A549 (cell line): ENCODE measurements around the gene ROR1. TPM values are rescaled to one million over a fixed set of nuclear protein-coding genes. Genes with fewer than 3 reads are reported as not detected.

ENCODE experiments used
- ATAC-seq, 2 experiments: fragments of 200-7000 bp in 1 of 2; fragments of >200 bp in 1 of 2; cut with Nextera tagmentation in 1 of 2; cut with Tn5 transposase in 1 of 2; 3 replicates each; pipeline versions ENCODE4 v1.8.0 to v1.9.1; 2018 to 2020; ENCODE audit warnings: mild to moderate bottlenecking in 1 of 2, moderate library complexity in 1 of 2
- CTCF ChIA-PET: fragments of 300-600 bp; sonication (Branson Sonifier 250); formaldehyde crosslinking; extraction: SDS; loops from one replicate; lab custom pipeline; 2021; ENCODE audit warnings: antibody characterized with exemption, inconsistent platforms; lab: Yijun Ruan, JAX
- POLR2A ChIA-PET: fragments of 350-600 bp; formaldehyde crosslinking; extraction: SDS; loops from one replicate; lab custom pipeline; 2021; ENCODE audit warnings: antibody characterized with exemption, inconsistent platforms; lab: Yijun Ruan, JAX
- DNase-seq, 2 experiments: peaks; one replicate each; pipeline versions ENCODE4 v3.0.0 to v3.0.0-alpha.2; 2011 to 2016; ENCODE audit warnings: low read depth in 1 of 2, low spot score in 1 of 2
- FAIRE-seq: peaks from 2 replicates; lab custom pipeline; 2011; peaks lifted over from hg19 to GRCh38; lab: Jason Lieb, UNC
- H3K27ac ChIP-seq, 2 experiments: fragments of >200 bp; sonication (Bioruptor Twin); formaldehyde crosslinking; 3 replicates each; pipeline ENCODE4 v1.5.1; 2016 to 2017
- H3K4me1 ChIP-seq: fragments of >200 bp; sonication (Bioruptor Twin); formaldehyde crosslinking; 3 replicates; pipeline ENCODE4 v1.6.1; 2016
- H3K4me2 ChIP-seq: fragments of >200 bp; sonication (Bioruptor Twin); formaldehyde crosslinking; 3 replicates; pipeline ENCODE4 v1.6.1; 2016
- H3K4me3 ChIP-seq: fragments of >200 bp; sonication (Bioruptor Twin); formaldehyde crosslinking; 3 replicates; pipeline ENCODE4 v1.5.1; 2016
- H3K9me3 ChIP-seq: fragments of >200 bp; sonication (Bioruptor Twin); formaldehyde crosslinking; 3 replicates; pipeline ENCODE4 v1.6.1; 2016
- BCL3 ChIP-seq: fragments of >200 bp; sonication (Bioruptor Twin); formaldehyde crosslinking; IDR thresholded peaks from 3 replicates; pipeline ENCODE4 v1.6.1; 2016
- BHLHE40 ChIP-seq: IDR thresholded peaks from 2 replicates; pipeline ENCODE4 v1.6.1; 2012; ENCODE audit warnings: low read depth, low read length, inconsistent platforms
- CBX2 ChIP-seq: fragments of 200-600 bp; sonication (generic); IDR thresholded peaks from 2 replicates; pipeline ENCODE4 v1.6.1; 2016; ENCODE audit warnings: low read depth, mild to moderate bottlenecking, borderline replicate concordance
- CBX8 ChIP-seq: fragments of 200-600 bp; sonication (generic); IDR thresholded peaks from 2 replicates; pipeline ENCODE4 v1.6.1; 2016
- CHD2 ChIP-seq: fragments of 150-350 bp; IDR thresholded peaks from 2 replicates; pipeline ENCODE4 v1.6.1; 2014; ENCODE audit warnings: low read length; ENCODE audit not compliant: partially characterized antibody
- E2F6 ChIP-seq: IDR thresholded peaks from 2 replicates; pipeline ENCODE4 v1.6.1; 2012; ENCODE audit warnings: low read depth, borderline replicate concordance
- EHF ChIP-seq: fragments of 250-450 bp; sonication (Bioruptor Pico); IDR thresholded peaks from 2 replicates; pipeline ENCODE4 v1.5.0; 2020; ENCODE audit warnings: mild to moderate bottlenecking
- ESRRA ChIP-seq: fragments of 150-350 bp; IDR thresholded peaks from 2 replicates; pipeline ENCODE4 v1.6.1; 2014; ENCODE audit warnings: mild to moderate bottlenecking, low read length, borderline replicate concordance
- FOSL2 ChIP-seq, 2 experiments: fragments of 450-650 bp in 1 of 2; fragments of >200 bp in 1 of 2; sonication (Bioruptor Twin) in 1 of 2; formaldehyde crosslinking; IDR thresholded peaks; 2 replicates each; pipeline versions ENCODE4 v1.5.0 to v1.6.1; 2016 to 2020; ENCODE audit warnings: mild to moderate bottlenecking in 1 of 2, moderate library complexity in 1 of 2
- GATA3 ChIP-seq: IDR thresholded peaks from 2 replicates; pipeline ENCODE4 v1.6.1; 2012; ENCODE audit warnings: borderline replicate concordance
- HDAC2 ChIP-seq: fragments of 200-600 bp; sonication (generic); IDR thresholded peaks from 2 replicates; pipeline ENCODE4 v1.6.1; 2016
- HEYL ChIP-seq: fragments of 250-450 bp; sonication (Bioruptor Pico); IDR thresholded peaks from 2 replicates; pipeline ENCODE4 v1.8.0; 2021; ENCODE audit warnings: mild to moderate bottlenecking, moderate library complexity
- HOXA7 ChIP-seq: fragments of 250-450 bp; sonication (Bioruptor Pico); IDR thresholded peaks from 2 replicates; pipeline ENCODE4 v1.5.0; 2020; ENCODE audit warnings: mild to moderate bottlenecking, moderate library complexity
- HOXB13 ChIP-seq: fragments of 250-450 bp; sonication (Bioruptor Pico); IDR thresholded peaks from 2 replicates; pipeline ENCODE4 v1.5.0; 2020; ENCODE audit warnings: low read depth, mild to moderate bottlenecking, moderate library complexity
- JUN ChIP-seq, 2 experiments: fragments of >200 bp; sonication (Bioruptor Twin); formaldehyde crosslinking; IDR thresholded peaks; 2 replicates in 1 of 2; 3 replicates in 1 of 2; pipeline ENCODE4 v1.6.1; 2016 to 2017
- JUNB ChIP-seq: fragments of >200 bp; sonication (Bioruptor Twin); formaldehyde crosslinking; IDR thresholded peaks from 2 replicates; pipeline ENCODE4 v1.6.1; 2016
- KDM5A ChIP-seq: fragments of 200-600 bp; sonication (generic); IDR thresholded peaks from 2 replicates; pipeline ENCODE4 v1.6.1; 2016; ENCODE audit warnings: antibody characterized with exemption, mild to moderate bottlenecking
- MAFK ChIP-seq: fragments of 450-650 bp; IDR thresholded peaks from 2 replicates; pipeline ENCODE4 v1.6.1; 2014; ENCODE audit not compliant: partially characterized antibody
- MAX ChIP-seq: IDR thresholded peaks from 2 replicates; pipeline ENCODE4 v1.6.1; 2012
- MAZ ChIP-seq: fragments of 150-350 bp; IDR thresholded peaks from 2 replicates; pipeline ENCODE4 v1.6.1; 2014; ENCODE audit warnings: antibody characterized with exemption, low read depth, low read length, borderline replicate concordance
- NPAS2 ChIP-seq: fragments of 250-450 bp; sonication (Bioruptor Pico); IDR thresholded peaks from 2 replicates; pipeline ENCODE4 v1.8.0; 2022; ENCODE audit warnings: mild to moderate bottlenecking, moderate library complexity, borderline replicate concordance
- POLR2A ChIP-seq: IDR thresholded peaks from 2 replicates; pipeline ENCODE4 v1.6.1; 2012; ENCODE audit warnings: mild to moderate bottlenecking, low read length
- POLR2AphosphoS2 ChIP-seq: conservative IDR thresholded peaks from 2 replicates; pipeline ENCODE4 v1.6.1; 2012; ENCODE audit warnings: low read length, improper control_type of control experiment, inconsistent platforms
- RARB ChIP-seq: fragments of 250-450 bp; sonication (Bioruptor Pico); IDR thresholded peaks from 2 replicates; pipeline ENCODE4 v1.8.0; 2021; ENCODE audit warnings: mild to moderate bottlenecking, moderate library complexity
- SMC3 ChIP-seq: fragments of >200 bp; sonication (Bioruptor Twin); formaldehyde crosslinking; IDR thresholded peaks from 3 replicates; pipeline ENCODE4 v1.6.1; 2018; ENCODE audit warnings: inconsistent platforms
- ZNF302 ChIP-seq: fragments of 250-450 bp; sonication (Bioruptor Pico); IDR thresholded peaks from 2 replicates; pipeline ENCODE4 v1.9.0; 2021; ENCODE audit warnings: inconsistent platforms, mild to moderate bottlenecking, moderate library complexity
- ZSCAN20 ChIP-seq: fragments of 250-450 bp; sonication (Bioruptor Pico); IDR thresholded peaks from 2 replicates; pipeline ENCODE4 v1.8.0; 2022; ENCODE audit warnings: mild to moderate bottlenecking, moderate library complexity
- WGBS: methylation state at CpG from one replicate; pipeline ENCODE4 v1.1.6; 2017; ENCODE audit errors: missing lambda C conversion rate; 5-methylcytosine and 5-hydroxymethylcytosine counted together
- polyA plus RNA-seq, 4 experiments: library from polyadenylated mRNA; depleted of rRNA in 3 of 4; stranded (reverse); fragments of >200 nt; fragmentation: RNase III in 1 of 4; extraction: RNeasy Plus Mini Kit Qiagen cat#74134 plus additional on column Dnase treatment in 1 of 4; gene quantifications; 2 replicates in 3 of 4; 3 replicates in 1 of 4; pipeline ENCODE4 v1.2.3, GENCODE V29; 2011 to 2017

ROR1 gene
- polyA plus RNA-seq, 2 of the 4 experiments (the other 2 are of a cell fraction), result 6.5 to 19.0 TPM

- no peak for FAIRE-seq
- no peak overlapping the region for H3K4me2 ChIP-seq
- no peak overlapping the region for H3K27ac ChIP-seq
- 89% methylated on average over 1 of the region's 1 CpG for WGBS
- H3K4me1 ChIP-seq, result peaks cover 21% of the 10 kb centered on the region
- DNase-seq, result no peak
- no peak for ATAC-seq
- TF ChIP-seq SMC3 (no peak), E2F6 (no peak), ZSCAN20 (CRISPR knock-in tag) (no peak), MAZ (no peak), HOXA7 (no peak), JUN (IDR thresholded peaks at IDR 0.05) (no peak), GATA3 (no peak), EHF (CRISPR knock-in tag) (no peak), ZNF302 (CRISPR knock-in tag) (no peak)
- POLR2A ChIA-PET, result no interaction called here
- H3K9me3 ChIP-seq, result no peaks in the 10 kb centered on the region
- H3K4me3 ChIP-seq, result no peak overlapping the region
- CTCF ChIA-PET, result no interaction called here
Observed at GRCh38 chr1:64010316-64010715, 236.5 kb downstream of the ROR1 start.

- ATAC-seq (no peak), FAIRE-seq (no peak), DNase-seq (no peak)
- no peaks in the 10 kb centered on the region for H3K9me3 ChIP-seq
- POLR2A ChIA-PET, result no interaction called here
- no peak for TF ChIP-seq MAZ
- TF ChIP-seq HDAC2, result no peak
- no peak for TF ChIP-seq POLR2AphosphoS2
- TF ChIP-seq CHD2, result no peak
- H3K27ac ChIP-seq, result no peak overlapping the region
- H3K4me1 ChIP-seq, result no peaks in the 10 kb centered on the region
- H3K4me3 ChIP-seq, result no peak overlapping the region
- CTCF ChIA-PET, result no interaction called here
- WGBS, result 72% methylated on average over 4 of the region's 4 CpGs
- no peak overlapping the region for H3K4me2 ChIP-seq
Observed at GRCh38 chr1:64013395-64013794, 239.6 kb downstream of the ROR1 start.

- no peak overlapping the region for H3K27ac ChIP-seq
- ChIA-PET CTCF (no interaction called here), POLR2A (no interaction called here)
- TF ChIP-seq CBX8 (no peak), MAX (no peak), MAFK (no peak), ESRRA (no peak), FOSL2 (IDR thresholded peaks at IDR 0.05) (no peak), FOSL2 (CRISPR knock-in tag; IDR thresholded peaks at IDR 0.05) (no peak), E2F6 (no peak), RARB (no peak), BCL3 (no peak), POLR2A (no peak), HOXB13 (CRISPR knock-in tag) (no peak), EHF (CRISPR knock-in tag) (no peak), HEYL (CRISPR knock-in tag) (no peak), BHLHE40 (no peak), CBX2 (no peak), JUNB (no peak), KDM5A (no peak), NPAS2 (no peak)
- no peak overlapping the region for H3K4me3 ChIP-seq
- 88% methylated on average over 2 of the region's 2 CpGs for WGBS
- no peak overlapping the region for H3K4me2 ChIP-seq
- DNase-seq (peak in 1 of 2 experiments; percentile 2), FAIRE-seq (no peak), ATAC-seq (no peak)
- H3K4me1 ChIP-seq, result no peaks in the 10 kb centered on the region
- H3K9me3 ChIP-seq, result no peaks in the 10 kb centered on the region
Observed at GRCh38 chr1:64019818-64020217, 246.0 kb downstream of the ROR1 start.
